SK-N-SH (cell line): Measurements from ENCODE around the gene POU2F3. TPM values are rescaled to one million over a fixed set of nuclear protein-coding genes. Genes with fewer than 3 reads are reported as not detected.

Experiments used
- CTCF ChIA-PET: fragments of 300-600, 350-600 bp; formaldehyde crosslinking; extraction: SDS; loops from one replicate; lab custom pipeline; 2021; lab: Yijun Ruan, JAX
- POLR2A ChIA-PET: fragments of 350-600 bp; sonication (Branson Sonifier 250); formaldehyde crosslinking; extraction: SDS; loops from one replicate; lab custom pipeline; 2020; ENCODE audit warnings: antibody characterized with exemption, inconsistent platforms; lab: Yijun Ruan, JAX
- DNase-seq: peaks from one replicate; pipeline ENCODE4 v3.0.0; 2012
- H2AFZ ChIP-seq: fragments of 200-600 bp; sonication (generic); 2 replicates; pipeline ENCODE4 v1.8.1; 2016; ENCODE audit warnings: antibody characterized with exemption, mild to moderate bottlenecking, low read depth
- H3F3A ChIP-seq: fragments of 200-600 bp; sonication (generic); replicated peaks from 2 replicates; pipeline ENCODE3; 2016; ENCODE audit warnings: antibody characterized with exemption, mild to moderate bottlenecking; ENCODE audit not compliant: insufficient read depth
- H3K27ac ChIP-seq, 2 experiments: fragments of 200-500 bp in 1 of 2; fragments of 200-600 bp in 1 of 2; sonication (Bioruptor generic) in 1 of 2; sonication (generic), shearing (Covaris generic) in 1 of 2; 2 replicates each; pipeline versions ENCODE4 v1.5.1 to v1.6.1; 2014 to 2016; ENCODE audit warnings: low read depth in 2 of 2, inconsistent platforms in 1 of 2, low read length in 1 of 2, mild to moderate bottlenecking in 1 of 2, mixed read lengths in 1 of 2
- H3K27me3 ChIP-seq: fragments of 200-600 bp; sonication (generic), shearing (Covaris generic); 2 replicates; pipeline ENCODE4 v1.6.1; 2016; ENCODE audit warnings: mixed run types; ENCODE audit not compliant: insufficient read depth
- H3K36me3 ChIP-seq, 2 experiments: fragments of 200-500 bp in 1 of 2; fragments of 200-600 bp in 1 of 2; sonication (Bioruptor generic) in 1 of 2; sonication (generic) in 1 of 2; replicated peaks in 1 of 2; 2 replicates each; pipeline versions ENCODE3 to v1.5.1; 2014 to 2016; ENCODE audit warnings: low read length in 1 of 2, mild to moderate bottlenecking in 1 of 2; ENCODE audit not compliant: insufficient read depth in 2 of 2, control insufficient read depth in 1 of 2
- H3K4me1 ChIP-seq, 2 experiments: fragments of 200-500 bp in 1 of 2; fragments of 200-600 bp in 1 of 2; sonication (Bioruptor generic) in 1 of 2; sonication (generic), shearing (Covaris generic) in 1 of 2; 2 replicates each; pipeline versions ENCODE4 v1.5.1 to v1.6.1; 2014 to 2016; ENCODE audit warnings: low read depth in 1 of 2, low read length in 1 of 2, mixed run types in 1 of 2; ENCODE audit not compliant: insufficient read depth in 2 of 2, control insufficient read depth in 1 of 2
- H3K4me2 ChIP-seq: fragments of 200-600 bp; sonication (generic), shearing (Covaris generic); 2 replicates; pipeline ENCODE4 v1.6.1; 2017; ENCODE audit warnings: mixed run types
- H3K4me3 ChIP-seq, 2 experiments: fragments of 200-500 bp in 1 of 2; fragments of 200-600 bp in 1 of 2; sonication (Bioruptor generic) in 1 of 2; sonication (generic), shearing (Covaris generic) in 1 of 2; 2 replicates each; pipeline versions ENCODE4 v1.5.1 to v1.8.1; 2014 to 2016; ENCODE audit warnings: low read depth in 2 of 2, inconsistent platforms in 1 of 2, low read length in 1 of 2, mild to moderate bottlenecking in 1 of 2, mixed read lengths in 1 of 2, moderate library complexity in 1 of 2
- H3K79me2 ChIP-seq: fragments of 200-600 bp; sonication (generic); 2 replicates; pipeline ENCODE4 v1.8.1; 2017; ENCODE audit warnings: mild to moderate bottlenecking; ENCODE audit not compliant: insufficient read depth
- H3K9ac ChIP-seq: fragments of 200-600 bp; sonication (generic); 2 replicates; pipeline ENCODE4 v1.6.1; 2017; ENCODE audit warnings: mixed run types
- H3K9me2 ChIP-seq: fragments of 200-600 bp; sonication (generic); 2 replicates; pipeline ENCODE4 v1.6.1; 2017; ENCODE audit warnings: mixed run types
- H3K9me3 ChIP-seq: fragments of 200-600 bp; sonication (generic); 2 replicates; pipeline ENCODE4 v1.6.1; 2017; ENCODE audit warnings: mixed run types, mild to moderate bottlenecking, moderate library complexity
- H4K20me1 ChIP-seq: fragments of 200-600 bp; sonication (generic); 2 replicates; pipeline ENCODE4 v1.6.1; 2017; ENCODE audit warnings: mild to moderate bottlenecking, mixed run types; ENCODE audit not compliant: insufficient read depth
- CHD2 ChIP-seq: fragments of 150-350 bp; IDR thresholded peaks from 2 replicates; pipeline ENCODE4 v1.6.1; 2018; ENCODE audit warnings: low read length; ENCODE audit not compliant: partially characterized antibody
- FOXJ3 ChIP-seq: sonication (generic); formaldehyde crosslinking; IDR thresholded peaks from 2 replicates; pipeline ENCODE4 v1.5.1; 2020; ENCODE audit warnings: mild to moderate bottlenecking, missing genetic modification reagents
- FOXM1 ChIP-seq: IDR thresholded peaks from 2 replicates; pipeline ENCODE4 v1.4.0; 2012; ENCODE audit warnings: low read depth, mild to moderate bottlenecking
- MXI1 ChIP-seq: IDR thresholded peaks from 2 replicates; pipeline ENCODE4 v1.6.1; 2012; ENCODE audit warnings: mild to moderate bottlenecking, low read depth, low read length, improper control_type of control experiment
- NFIC ChIP-seq: IDR thresholded peaks from 2 replicates; pipeline ENCODE4 v1.4.0; 2012; ENCODE audit warnings: borderline replicate concordance
- NRF1 ChIP-seq: IDR thresholded peaks from 2 replicates; pipeline ENCODE4 v1.6.1; 2012; ENCODE audit warnings: low read depth, mild to moderate bottlenecking, low read length
- POLR2AphosphoS5 ChIP-seq: IDR thresholded peaks from 2 replicates; pipeline ENCODE4 v1.6.1; 2012; ENCODE audit warnings: low read depth, low read length
- RFX5 ChIP-seq: IDR thresholded peaks from 2 replicates; pipeline ENCODE4 v1.6.1; 2012; ENCODE audit warnings: mild to moderate bottlenecking, improper control_type of control experiment, low read length
- RXRA ChIP-seq: IDR thresholded peaks from 2 replicates; pipeline ENCODE4 v1.4.0; 2012; ENCODE audit warnings: low read depth, mild to moderate bottlenecking, borderline replicate concordance
- SIN3A ChIP-seq: IDR thresholded peaks from 2 replicates; pipeline ENCODE4 v1.6.1; 2012; ENCODE audit warnings: low read depth, mild to moderate bottlenecking, low read length, moderate library complexity, borderline replicate concordance
- TAF1 ChIP-seq: IDR thresholded peaks from 2 replicates; pipeline ENCODE4 v1.6.1; 2012; ENCODE audit warnings: low read depth, mild to moderate bottlenecking, low read length, moderate library complexity, borderline replicate concordance
- TCF12 ChIP-seq: IDR thresholded peaks from 2 replicates; pipeline ENCODE4 v1.4.0; 2012
- WGBS: methylation state at CpG from one replicate; pipeline ENCODE4 v1.1.6; 2017; ENCODE audit warnings: low lambda C conversion rate; 5-methylcytosine and 5-hydroxymethylcytosine counted together
- polyA plus RNA-seq, 3 experiments: library from polyadenylated mRNA; depleted of rRNA; stranded (reverse); fragments of >200 nt; gene quantifications; 2 replicates each; pipeline ENCODE4 v1.2.3, GENCODE V29; 2012
- TF ChIP-seq, protein P1 (sequence below): fragments of 150-350 bp; IDR thresholded peaks from 2 replicates; pipeline ENCODE4 v1.6.1; 2017; ENCODE audit warnings: antibody characterized with exemption, low read length, low read depth, borderline replicate concordance
- TF ChIP-seq, protein P2 (sequence below): fragments of 150-350 bp; IDR thresholded peaks from 2 replicates; pipeline ENCODE4 v1.6.1; 2016; ENCODE audit warnings: mild to moderate bottlenecking, low read depth, low read length
- TF ChIP-seq, protein P3 (sequence below): IDR thresholded peaks from 2 replicates; pipeline ENCODE4; 2012
- TF ChIP-seq, protein P4 (sequence below): IDR thresholded peaks from 2 replicates; pipeline ENCODE4 v1.4.0; 2012; ENCODE audit warnings: low read depth, borderline replicate concordance

POU2F3 gene
- polyA plus RNA-seq, 1 of the 3 experiments (the other 2 are of a cell fraction), result 0.02 TPM

DNA sequence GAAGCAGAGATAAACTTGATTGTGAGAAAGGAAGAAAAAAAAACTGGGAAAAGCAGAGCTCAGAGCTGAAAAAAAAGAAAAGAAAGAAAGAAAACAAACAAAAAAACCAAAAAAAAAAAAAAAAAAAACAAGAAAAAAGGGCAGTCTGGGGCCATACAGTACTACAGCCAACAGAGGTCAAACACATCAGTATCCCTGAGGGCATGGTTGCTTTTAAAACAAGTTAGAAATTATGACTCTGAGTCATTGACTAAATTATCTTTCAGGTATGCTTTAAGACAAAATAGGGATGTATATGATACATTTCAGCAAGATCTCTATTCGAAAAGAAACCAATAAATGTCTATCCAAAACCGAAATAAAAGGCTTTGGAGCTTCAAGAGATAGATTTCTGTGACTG lies 48.1 kb downstream of the POU2F3 start:
- no peaks in the 10 kb centered on the region for H3K9me3 ChIP-seq
- no peak overlapping the region for H3K27ac ChIP-seq
- no peak overlapping the region for H3K4me2 ChIP-seq
- TF ChIP-seq FOXJ3 (CRISPR knock-in tag) (no peak), SIN3A (no peak), FOXM1 (no peak), POLR2AphosphoS5 (no peak), NFIC (no peak), CHD2 (no peak), TCF12 (no peak), RFX5 (no peak), RXRA (no peak), TAF1 (no peak), NRF1 (no peak), MXI1 (no peak)
- TF ChIP-seq, protein P1, sequence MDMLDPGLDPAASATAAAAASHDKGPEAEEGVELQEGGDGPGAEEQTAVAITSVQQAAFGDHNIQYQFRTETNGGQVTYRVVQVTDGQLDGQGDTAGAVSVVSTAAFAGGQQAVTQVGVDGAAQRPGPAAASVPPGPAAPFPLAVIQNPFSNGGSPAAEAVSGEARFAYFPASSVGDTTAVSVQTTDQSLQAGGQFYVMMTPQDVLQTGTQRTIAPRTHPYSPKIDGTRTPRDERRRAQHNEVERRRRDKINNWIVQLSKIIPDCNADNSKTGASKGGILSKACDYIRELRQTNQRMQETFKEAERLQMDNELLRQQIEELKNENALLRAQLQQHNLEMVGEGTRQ, result no peak
- TF ChIP-seq, protein P2, sequence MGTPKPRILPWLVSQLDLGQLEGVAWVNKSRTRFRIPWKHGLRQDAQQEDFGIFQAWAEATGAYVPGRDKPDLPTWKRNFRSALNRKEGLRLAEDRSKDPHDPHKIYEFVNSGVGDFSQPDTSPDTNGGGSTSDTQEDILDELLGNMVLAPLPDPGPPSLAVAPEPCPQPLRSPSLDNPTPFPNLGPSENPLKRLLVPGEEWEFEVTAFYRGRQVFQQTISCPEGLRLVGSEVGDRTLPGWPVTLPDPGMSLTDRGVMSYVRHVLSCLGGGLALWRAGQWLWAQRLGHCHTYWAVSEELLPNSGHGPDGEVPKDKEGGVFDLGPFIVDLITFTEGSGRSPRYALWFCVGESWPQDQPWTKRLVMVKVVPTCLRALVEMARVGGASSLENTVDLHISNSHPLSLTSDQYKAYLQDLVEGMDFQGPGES, result no peak
- TF ChIP-seq, protein P3, sequence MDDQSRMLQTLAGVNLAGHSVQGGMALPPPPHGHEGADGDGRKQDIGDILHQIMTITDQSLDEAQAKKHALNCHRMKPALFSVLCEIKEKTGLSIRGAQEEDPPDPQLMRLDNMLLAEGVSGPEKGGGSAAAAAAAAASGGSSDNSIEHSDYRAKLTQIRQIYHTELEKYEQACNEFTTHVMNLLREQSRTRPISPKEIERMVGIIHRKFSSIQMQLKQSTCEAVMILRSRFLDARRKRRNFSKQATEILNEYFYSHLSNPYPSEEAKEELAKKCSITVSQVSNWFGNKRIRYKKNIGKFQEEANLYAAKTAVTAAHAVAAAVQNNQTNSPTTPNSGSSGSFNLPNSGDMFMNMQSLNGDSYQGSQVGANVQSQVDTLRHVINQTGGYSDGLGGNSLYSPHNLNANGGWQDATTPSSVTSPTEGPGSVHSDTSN, result no peak
- TF ChIP-seq, protein P4, sequence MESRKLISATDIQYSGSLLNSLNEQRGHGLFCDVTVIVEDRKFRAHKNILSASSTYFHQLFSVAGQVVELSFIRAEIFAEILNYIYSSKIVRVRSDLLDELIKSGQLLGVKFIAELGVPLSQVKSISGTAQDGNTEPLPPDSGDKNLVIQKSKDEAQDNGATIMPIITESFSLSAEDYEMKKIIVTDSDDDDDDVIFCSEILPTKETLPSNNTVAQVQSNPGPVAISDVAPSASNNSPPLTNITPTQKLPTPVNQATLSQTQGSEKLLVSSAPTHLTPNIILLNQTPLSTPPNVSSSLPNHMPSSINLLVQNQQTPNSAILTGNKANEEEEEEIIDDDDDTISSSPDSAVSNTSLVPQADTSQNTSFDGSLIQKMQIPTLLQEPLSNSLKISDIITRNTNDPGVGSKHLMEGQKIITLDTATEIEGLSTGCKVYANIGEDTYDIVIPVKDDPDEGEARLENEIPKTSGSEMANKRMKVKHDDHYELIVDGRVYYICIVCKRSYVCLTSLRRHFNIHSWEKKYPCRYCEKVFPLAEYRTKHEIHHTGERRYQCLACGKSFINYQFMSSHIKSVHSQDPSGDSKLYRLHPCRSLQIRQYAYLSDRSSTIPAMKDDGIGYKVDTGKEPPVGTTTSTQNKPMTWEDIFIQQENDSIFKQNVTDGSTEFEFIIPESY, result no peak
- TF ChIP-seq, all 33 proteins: peak for 0
- Histone ChIP-seq H4K20me1 (no peaks in the 10 kb centered on the region), H3K36me3 (no peaks in the 10 kb centered on the region), H3F3A (no peaks in the 10 kb centered on the region), H3K9ac (no peak overlapping the region), H3K4me1 (peaks cover 0 to 13% of the 10 kb centered on the region in 2 experiments; a peak in 2 of 4 replicates), H3K79me2 (no peaks in the 10 kb centered on the region), H3K27me3 (no peaks in the 10 kb centered on the region; the same call in 1 of the 2 replicates), H3K4me3 (no peak overlapping the region), H3K9me2 (no peaks in the 10 kb centered on the region), H2AFZ (no peak overlapping the region)
- WGBS, result 62% methylated on average over 2 of the region's 2 CpGs
- ChIA-PET POLR2A (no interaction called here), CTCF (interaction anchor here (1.1 to 19.4 kb wide), 5 partner anchors 8 to 57 kb away, joined by 3 to 622 read pairs (median 4); partner anchors contain the start of gene POU2F3)
- no peak for DNase-seq
